H54 (cell line): ENCODE results near the gene PTPRCAP.
"Not testable (repeated sequence)": the region's sequence is repeated elsewhere in the genome, so short reads cannot be mapped to it uniquely, and the experiment has no call there.

ENCODE experiments used
- DNase-seq: peaks from one replicate; pipeline ENCODE4 v3.0.0; 2011; ENCODE audit warnings: low spot score, mixed read lengths; ENCODE audit not compliant: insufficient read length
- FAIRE-seq: peaks from 3 replicates; lab custom pipeline; 2011; peaks lifted over from hg19 to GRCh38; lab: Jason Lieb, UNC
- POLR2A ChIP-seq: IDR thresholded peaks from 2 replicates; pipeline ENCODE4 v1.6.1; 2011; ENCODE audit warnings: low read depth, mild to moderate bottlenecking, low read length

Gene PTPRCAP

DNA sequence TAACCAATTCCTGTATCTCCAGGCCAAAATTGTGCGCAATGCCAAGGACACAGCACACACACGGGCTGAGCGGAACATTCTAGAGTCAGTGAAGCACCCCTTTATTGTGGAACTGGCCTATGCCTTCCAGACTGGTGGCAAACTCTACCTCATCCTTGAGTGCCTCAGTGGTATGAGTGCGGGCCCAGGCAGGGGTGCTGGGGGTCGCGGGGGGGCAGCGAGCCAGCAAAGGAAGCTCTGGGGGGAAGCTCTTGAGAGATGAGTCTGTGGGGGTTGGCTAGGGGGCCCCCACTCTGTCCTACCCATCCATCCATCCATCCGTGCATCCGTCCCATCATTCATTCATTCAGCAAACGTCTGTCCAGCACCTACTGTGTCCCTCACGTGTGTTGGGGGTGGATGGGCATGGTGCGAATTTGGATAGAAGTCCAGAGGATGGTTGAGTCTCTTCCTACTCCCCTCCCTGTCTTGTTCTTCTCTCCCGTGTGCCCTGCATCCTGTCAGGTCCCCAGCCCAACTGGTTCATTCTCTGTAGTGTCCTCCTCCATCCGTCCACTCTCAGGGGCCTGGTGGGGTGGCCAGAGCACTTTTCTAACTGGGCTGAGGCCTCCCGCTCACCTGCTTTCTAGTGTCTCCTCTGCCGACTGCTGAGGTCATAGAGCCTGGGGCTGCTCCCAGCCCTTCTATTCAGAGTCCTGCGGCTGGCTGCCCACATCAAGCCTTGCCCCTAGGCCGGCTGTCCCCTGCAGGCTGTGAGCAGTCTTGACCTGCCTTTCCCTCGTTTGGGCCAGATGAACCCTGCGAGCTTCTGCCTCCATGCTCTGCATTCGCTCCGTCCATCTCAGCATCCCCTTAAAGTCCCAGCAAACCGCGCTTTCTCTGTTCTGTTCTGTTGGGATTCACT lies 5.9 kb downstream of the PTPRCAP start:
- DNase-seq = no peak

DNA sequence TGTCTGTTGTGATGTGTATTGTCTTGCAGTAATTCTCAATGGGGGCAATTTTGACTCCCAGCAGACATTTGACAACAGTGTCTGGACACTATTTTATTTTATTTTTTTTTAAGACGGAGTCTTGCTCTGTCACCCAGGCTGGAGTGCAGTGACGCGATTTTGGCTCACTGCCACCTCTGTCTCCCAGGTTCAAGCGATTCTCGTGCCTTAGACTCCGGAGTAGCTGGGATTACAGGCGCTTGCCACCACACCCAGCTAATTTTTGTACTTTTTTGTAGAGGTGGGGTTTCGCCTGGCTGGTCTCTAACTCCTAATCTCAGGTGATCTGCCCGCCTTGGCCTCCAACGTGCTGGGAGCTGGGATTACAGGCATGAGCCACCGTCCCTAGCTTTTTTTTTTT lies 7.8 kb downstream of the PTPRCAP start:
- no peak for DNase-seq
- no peak for FAIRE-seq
- no peak for TF ChIP-seq POLR2A

More for the DNA sequence above, 5.9 kb downstream of the PTPRCAP start:
- no peak for TF ChIP-seq POLR2A
- no peak for FAIRE-seq

DNA sequence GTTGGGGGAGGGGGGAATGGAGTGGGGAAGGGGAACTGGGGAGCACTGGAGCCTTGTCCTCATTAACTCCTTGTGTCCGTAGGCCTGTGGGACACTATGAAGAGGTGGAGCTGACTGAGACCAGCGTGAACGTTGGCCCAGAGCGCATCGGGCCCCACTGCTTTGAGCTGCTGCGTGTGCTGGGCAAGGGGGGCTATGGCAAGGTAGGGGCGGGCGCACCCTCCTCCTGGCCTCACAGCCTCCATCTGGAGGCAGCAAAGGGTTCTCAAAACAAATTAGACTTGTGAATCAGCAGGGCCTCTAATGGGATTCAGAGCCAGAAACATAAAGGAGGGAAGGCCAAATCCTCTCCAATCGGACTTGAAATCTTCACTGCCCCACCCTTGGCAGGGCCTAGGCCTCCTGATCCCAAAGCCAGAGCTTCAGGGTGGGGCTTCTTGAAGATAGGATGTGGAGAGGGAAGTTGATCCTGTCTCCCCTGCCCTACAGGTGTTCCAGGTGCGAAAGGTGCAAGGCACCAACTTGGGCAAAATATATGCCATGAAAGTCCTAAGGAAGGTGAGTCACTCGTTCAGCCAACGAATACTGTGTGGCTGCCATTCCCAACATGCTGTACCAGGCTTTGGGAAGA lies 8.3 kb downstream of the PTPRCAP start:
- DNase-seq = no peak
- no peak for FAIRE-seq
- TF ChIP-seq POLR2A = no peak

DNA sequence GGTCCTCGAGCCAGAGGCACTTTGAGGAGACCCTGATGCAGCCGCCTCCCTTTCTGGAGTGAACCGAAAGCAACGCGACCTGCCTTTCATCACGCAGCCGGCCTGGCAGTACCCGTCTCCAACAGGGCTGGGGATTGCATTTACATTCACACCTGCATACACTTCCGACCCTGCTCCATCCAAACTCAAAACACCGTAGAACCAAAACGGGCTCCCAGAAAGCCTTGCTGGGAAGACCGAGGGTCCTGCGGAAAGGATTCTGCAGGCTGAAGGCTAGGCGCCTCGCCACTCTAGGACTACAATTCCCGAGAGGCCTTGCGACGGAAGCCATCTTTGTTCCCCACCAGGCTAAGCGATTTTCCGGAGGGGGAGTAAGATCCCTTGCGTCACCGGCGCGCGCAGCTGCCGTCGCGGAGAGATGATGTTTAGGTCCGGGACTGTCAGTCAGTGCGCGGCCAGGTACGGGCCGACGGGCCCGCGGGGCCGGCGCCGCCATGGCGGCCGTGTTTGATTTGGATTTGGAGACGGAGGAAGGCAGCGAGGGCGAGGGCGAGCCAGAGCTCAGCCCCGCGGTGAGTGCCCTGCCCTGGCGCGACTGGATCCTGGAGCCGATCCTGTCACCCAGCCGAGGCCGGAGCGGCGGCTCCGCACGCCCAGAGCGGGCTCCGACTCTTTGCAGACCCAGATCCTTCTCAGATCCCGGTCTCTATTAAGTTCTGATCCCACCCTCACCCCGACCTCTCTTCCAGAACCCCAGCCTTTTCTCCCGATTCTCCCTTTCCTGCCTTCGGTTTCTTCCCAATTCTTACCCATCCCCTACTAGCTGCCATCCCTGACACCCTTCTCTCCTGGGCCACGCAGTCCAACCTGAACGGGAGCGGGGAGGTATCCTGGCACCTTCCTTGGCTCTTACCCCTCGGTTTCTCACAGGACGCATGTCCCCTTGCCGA lies 9.2 kb downstream of the PTPRCAP start, which contains the start of gene RPS6KB2:
Gene RPS6KB2, plus strand, starts transcription at position 443 of the 950 bp plus-strand sequence. Its CDS starts 52 bp downstream, at position 495.
- FAIRE-seq = no peak
- DNase-seq = peak; percentile 98
- peak; percentile 86 for TF ChIP-seq POLR2A

DNA sequence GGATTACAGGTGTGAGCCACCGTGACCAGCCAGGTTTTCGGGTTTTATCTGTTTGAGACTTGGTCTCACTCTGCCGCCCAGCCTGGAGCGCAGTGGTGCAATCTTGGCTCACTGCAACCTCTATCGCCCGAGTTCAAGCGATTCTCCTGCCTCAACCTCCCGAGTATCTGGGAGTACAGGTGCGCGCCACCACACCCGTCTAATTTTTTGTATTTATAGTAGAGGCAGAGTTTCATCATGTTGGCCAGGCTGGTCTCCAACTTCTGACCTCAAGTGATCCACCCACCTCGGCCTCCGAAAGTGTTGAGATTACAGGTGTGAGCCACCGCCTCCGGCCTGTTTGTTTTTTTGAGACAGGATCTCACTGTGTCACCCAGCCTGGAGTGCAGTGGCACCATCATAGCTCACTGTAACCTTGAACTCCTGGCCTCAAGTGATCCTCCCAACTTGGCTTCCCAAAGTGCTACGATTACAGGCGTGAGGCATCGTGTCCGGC lies 10.1 kb downstream of the PTPRCAP start:
- DNase-seq, FAIRE-seq: not testable (repeated sequence)

DNA sequence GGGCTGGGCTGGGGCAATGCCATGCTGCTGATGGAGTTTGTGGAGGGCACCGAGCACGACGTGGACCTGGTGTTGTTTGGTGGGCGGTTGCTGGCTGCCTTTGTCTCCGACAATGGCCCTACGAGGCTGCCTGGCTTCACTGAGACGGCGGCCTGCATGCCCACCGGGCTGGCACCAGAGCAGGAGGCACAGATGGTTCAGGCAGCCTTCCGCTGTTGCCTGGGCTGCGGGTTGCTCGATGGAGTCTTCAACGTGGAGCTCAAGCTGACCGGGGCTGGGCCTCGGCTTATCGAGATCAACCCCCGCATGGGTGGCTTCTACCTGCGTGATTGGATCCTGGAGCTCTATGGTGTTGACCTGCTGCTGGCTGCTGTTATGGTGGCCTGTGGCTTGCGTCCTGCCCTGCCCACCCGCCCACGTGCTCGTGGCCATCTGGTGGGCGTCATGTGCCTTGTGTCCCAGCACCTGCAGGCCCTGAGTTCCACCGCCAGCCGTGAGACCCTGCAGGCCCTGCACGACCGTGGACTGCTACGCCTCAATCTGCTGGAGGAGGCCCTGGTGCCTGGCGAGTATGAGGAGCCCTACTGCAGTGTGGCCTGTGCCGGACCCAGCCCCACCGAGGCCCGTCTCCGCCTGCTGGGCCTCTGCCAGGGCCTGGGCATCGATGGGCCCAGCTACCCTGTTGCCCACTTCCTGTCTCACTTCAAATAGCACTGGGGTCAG lies 13.4 kb downstream of the PTPRCAP start:
- DNase-seq (no peak), FAIRE-seq (no peak)
- no peak for TF ChIP-seq POLR2A

DNA sequence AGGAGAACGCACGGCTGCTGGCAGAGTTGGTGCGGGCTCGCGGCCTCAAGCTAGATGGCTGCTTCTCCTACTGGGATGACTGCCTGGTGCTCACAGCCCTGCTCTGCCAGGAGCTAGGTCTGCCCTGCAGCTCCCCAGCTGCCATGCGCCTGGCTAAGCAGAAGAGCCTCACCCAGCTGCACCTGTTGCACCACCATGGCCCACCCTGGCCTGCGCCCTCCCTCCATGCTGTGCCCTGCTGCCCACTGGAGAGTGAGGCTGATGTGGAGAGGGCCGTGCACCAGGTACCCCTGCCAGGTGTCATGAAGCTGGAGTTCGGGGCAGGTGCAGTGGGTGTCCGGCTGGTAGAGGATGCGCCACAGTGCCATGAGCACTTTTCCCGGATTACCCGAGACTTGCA lies 14.0 kb downstream of the PTPRCAP start:
- DNase-seq (no peak), FAIRE-seq (no peak)
- TF ChIP-seq POLR2A = no peak

DNA sequence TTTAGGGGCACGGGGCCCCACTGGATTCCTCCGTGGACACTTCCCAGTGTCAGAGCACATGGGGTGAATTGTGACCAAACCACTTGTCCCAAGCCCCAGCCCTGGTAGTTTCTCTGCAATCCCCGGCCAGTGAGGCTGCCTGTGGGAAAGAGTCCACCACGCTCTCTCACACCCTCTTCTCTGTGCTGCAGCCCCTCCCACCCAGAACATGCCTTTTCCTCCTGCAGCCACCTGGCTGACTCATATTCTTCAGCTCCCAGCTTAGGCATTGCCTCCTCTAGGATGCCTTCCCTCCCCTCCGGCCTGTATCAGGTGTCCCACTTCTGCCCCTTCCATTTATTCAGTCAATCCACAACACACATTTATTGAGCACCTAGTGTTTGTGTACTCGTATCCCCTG lies 14.6 kb downstream of the PTPRCAP start:
- no peak for FAIRE-seq
- no peak for TF ChIP-seq POLR2A
- no peak for DNase-seq

DNA sequence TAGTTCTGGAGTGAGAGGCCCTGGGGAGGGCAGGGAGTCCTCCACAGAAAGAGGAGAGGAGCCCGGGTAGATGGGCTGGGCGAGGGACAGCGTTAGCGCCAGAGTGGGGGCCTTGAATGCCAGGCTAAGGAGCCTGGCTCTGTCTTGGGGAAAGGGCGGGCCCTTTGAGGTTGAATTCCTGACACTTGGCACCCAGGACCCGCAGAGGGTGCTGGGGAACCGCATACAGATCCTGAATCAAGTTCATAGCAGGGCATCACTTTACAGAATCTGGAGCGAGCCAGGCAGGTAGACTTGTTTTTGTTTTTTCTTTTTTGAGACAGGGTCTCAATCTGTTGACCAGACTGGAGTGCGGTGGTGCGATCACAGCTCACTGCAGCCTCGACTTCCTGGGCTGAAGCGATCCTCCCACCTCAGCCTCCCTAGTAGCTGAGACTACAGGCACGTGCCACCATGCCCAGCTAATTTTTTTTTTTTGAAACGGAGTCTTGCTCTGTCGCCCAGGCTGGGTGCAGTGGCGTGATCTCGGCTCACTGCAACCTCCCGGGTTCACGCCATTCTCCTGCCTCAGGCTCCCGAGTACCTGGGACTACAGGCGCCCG lies 16.0 kb downstream of the PTPRCAP start:
- FAIRE-seq = no peak
- DNase-seq = no peak
- no peak for TF ChIP-seq POLR2A

DNA sequence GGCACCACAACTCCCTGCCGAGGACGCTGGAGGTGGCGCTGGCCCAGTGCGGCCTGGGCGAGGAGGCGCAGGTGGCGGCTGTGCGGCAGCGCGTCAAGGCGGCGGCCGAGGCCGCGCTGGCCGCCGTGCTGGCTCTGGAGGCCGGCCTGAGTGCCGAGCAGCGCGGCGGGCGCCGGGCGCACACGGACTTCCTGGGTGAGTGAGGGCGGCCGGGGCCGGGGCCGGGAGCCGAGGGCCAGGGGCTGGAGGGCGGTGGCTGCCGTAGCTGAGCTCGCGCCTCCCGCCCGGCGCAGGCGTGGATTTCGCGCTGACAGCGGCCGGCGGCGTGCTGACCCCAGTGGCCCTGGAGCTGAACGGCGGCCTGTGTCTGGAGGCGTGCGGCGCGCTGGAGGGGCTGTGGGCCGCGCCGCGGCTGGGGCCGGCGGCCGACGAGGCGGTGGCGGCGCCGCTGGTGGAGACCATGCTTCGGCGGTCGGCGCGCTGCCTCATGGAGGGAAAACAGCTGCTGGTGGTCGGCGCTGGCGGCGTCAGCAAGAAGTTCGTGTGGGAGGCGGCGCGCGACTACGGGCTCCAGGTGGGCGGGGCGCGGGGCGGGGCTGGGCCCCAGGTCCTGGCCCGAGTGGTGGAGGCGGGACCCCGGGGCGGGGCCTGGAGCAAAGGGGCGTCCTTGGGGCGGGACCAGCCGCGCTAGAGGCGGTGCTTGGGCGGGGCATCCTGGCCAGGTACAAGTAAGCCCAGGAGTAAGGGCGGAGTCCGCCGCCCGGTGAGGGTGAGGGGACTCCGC lies 16.6 kb downstream of the PTPRCAP start:
- DNase-seq (peak; percentile 78), FAIRE-seq (no peak)

DNA sequence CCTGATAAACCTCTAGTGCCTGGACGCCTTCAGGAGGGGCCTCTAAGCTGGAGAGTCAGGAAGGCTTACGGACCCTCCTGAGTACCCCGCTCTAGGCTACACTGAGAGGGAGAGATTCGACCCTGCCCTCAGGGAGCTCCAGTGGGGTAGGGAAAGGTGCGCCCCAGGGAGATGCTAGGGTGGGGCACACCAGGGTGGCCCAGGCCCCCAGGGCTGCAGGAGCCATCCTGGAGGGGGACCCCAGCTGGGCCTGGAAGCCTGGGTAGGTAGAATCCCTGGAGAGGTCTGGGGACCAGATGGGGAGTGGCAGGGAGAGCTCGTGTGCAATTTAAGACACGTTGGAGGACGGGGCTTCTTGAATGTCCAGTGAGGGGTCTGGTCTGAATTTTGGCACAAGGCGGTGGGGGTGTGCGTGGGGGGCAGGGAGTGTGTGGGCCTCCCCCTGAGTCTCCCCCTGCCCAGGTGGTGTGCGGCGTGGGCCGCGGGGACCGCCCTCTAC lies 17.3 kb downstream of the PTPRCAP start:
- DNase-seq (no peak), FAIRE-seq (no peak)
- TF ChIP-seq POLR2A = no peak

More for the DNA sequence above, 16.6 kb downstream of the PTPRCAP start:
- TF ChIP-seq POLR2A = peak; percentile 67; the same call in 1 of the 2 replicates
